ENCODE results near the gene DHRS3. TPM values are rescaled to one million over a fixed set of nuclear protein-coding genes. Genes with fewer than 3 reads are reported as not detected.

DHRS3 gene
- polyA plus RNA-seq, 3 donors, result 92.1 to 173 (median 96.7) TPM

DNA sequence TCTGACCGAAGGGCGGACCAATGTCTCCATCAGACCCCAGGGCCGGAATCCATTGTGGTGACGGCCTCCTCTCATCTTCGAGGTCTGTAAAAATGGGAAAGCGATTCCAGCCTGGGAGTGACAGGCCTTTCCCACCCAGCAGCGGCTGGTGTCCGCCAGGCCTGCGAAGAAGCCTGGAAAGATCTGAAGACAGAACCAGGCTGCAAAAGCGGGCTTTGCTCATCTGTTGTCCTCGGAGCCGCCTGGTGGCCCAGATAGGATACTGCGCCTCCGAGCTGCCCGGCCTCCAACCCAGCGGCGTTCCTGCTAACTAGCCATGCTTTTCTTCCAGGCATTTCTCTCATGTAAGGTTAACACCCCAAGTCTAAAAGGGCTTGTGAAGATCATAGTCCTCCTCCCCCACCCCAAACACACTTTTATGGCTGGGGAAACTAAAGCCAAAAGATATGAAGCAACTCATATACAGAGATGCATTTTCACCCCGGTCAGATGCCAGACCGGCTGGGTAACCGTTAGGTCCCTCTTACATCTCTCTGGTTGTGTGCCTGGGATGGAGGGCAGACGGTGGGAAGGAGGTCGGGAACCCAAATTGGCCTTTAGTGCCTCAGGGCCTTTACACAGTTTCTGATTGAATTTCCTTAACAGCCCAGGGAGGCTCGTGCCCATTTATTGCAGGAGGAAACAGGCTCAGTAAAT, 1.9 kb upstream of the DHRS3 start:
- no peak overlapping the region for H3K27ac ChIP-seq (ENCODE audit: low read depth, low read length)
- WGBS, 3 donors, result 12 to 16% (median 16%) methylated on average over 23 of the region's 23 CpGs

DNA sequence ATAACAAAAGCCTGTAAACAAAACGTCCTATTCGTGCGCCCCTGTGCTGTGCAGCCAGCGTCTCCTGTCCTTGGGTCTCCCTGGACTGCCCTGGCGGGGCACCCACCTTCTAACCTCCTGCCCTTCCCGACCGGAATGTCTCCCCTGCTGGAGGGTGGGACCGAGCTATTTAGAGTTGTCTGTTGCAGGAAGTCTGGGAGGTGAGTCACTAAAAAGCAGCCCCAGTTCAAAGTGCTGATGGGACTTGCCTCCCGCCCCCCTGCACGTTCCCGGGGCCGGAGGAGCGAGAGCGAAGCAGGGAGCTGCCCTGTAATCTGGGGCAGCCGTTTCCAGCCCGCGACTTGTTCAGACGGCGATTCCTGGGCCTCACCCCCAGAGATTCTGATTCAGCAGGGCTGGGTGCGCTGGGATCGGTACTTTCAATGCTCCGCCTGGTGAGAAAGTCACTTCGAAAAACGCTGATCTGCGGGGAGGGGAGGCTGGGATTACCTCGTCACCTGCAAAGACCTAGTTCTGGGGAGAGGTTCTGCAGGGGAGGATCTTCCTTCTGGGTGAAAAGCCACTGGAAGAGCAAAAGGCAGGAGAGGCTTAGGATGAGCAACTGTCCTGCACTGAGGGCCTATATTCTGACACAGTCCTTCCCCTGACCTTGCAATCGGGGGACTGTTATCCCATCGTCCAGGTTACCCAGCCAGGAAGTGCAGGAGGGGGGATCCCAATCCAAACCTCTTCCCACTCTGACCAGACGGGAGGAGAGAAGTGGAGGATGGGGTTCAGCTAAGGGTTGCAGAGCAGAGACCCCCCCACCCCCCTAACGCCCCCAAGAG, 1.2 kb upstream of the DHRS3 start:
- WGBS, 3 donors, result 5 to 9% (median 9%) methylated on average over 30 of the region's 30 CpGs
- peak overlapping the region; percentile 73 for H3K27ac ChIP-seq (ENCODE audit: low read depth, low read length)

DNA sequence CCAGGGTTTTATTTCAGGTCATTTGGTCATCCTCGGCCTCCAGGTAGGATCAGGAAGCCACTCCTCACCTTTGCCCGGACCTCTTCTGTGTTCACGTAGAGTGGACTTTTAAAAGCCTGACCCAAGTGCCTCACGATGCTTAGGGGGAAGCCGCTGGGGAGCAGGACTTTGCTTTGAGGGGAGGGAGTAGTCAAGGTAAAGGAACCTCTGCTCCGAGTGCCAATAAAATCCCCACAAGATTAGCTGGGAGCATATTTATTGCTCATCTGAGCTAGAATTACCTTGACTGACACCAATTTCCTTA, 603 bp upstream of the DHRS3 start:
- 2 to 5% (median 2%) methylated on average over 6 of the region's 6 CpGs for WGBS, 3 donors
- peak overlapping the region; percentile 73 for H3K27ac ChIP-seq (ENCODE audit: low read depth, low read length)

DNA sequence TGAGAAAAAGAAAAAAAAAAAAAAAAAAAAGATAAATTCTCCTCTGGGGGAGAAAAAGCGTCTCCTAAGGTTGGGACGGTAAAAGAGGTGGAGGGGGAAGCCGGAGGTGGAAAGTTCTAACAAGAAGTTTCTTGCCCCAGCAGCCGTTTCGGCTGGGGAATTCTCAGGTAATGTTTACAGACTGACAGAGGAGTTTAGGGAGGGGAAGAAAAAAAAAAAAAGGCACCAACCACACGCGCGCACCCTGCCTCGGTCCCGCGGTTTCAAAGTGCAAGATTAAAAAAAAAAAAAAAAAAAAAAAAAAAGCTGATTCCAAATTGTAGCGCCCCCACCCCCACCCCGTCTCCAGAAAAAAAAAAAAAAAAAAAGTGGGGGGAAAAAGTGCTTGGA, 504 bp downstream of the DHRS3 start:
- H3K27ac ChIP-seq (ENCODE audit: low read depth, low read length), result peak overlapping the region; percentile 30
- WGBS, 3 donors, result 0 to 1% (median 0%) methylated on average over 10 to 13 of the region's 13 CpGs

DNA sequence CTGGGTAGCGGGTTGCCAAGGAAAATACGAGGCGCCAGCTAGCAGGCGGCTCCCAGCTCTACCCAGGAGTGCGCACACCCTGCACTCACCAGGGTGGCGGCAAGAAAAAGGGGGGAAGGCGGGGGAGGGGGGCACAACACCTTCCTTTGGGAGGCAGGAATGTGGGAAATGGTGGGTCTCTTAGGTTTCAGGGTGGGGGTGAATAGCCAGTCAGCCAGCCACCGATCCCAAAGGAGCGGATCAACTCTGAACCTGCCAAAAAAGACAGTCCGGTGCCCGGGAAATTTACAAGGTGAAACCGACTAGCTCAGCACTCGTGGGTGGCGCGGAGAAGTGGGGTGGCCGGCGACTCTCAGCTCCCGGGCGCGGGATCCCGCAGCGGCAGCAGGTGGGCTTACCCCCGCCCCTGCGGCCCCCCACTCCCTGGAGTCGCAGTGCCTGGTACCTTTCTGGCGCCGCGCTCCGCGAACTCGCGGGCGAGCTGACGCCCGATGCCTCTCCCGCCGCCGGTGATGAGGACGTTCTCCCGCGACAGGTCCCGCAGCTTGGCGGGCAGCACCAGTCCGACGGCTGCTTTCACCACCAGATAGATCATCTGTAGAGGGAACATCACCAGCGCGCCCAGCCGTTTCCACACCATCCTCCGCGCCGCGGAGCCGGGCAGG, 1.2 kb downstream of the DHRS3 start:
- WGBS, 3 donors, result 1 to 2% (median 2%) methylated on average over 51 to 53 of the region's 53 CpGs
- H3K27ac ChIP-seq (ENCODE audit: low read depth, low read length), result peak overlapping the region; percentile 30

DNA sequence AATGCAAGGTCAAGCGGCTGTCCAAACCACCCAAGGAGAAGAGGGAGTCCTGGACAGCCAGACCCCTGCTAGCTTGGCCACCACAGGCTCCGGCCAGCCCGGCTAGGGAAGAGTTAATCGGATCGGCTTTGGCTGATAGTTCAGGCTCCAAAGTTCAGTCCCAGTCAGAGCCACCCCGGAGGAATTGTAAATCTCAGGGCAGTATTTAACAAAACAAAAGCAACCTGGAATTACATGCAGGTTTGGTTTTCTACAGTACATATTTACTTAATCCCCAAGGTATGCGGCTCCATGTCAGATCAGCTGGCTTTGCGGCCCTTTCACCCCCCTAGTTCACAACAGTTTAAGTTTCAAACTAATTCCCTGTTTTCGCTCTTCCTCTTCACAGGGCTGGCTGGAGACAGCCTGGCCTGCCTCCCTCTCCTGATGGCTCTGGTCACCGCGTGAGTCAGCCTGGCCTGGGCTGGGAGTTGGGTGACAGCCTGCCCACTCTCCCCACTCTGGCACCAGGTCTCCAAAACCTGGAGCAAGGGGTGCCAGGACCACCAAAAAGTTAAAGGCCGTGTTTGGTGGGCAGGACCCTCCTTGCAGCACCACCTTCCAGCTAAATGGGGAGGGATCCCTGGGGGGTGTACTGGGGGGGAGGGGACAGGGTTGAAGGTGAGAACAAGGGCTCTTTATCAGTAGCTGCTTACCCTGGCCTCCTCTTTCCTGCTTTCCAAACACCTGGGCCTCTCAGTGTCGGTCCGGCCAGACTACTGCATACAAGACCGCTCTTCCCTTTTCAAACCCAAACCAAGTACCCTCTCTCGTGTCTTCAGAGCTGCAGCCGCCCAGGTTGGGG, 1.9 kb downstream of the DHRS3 start:
- WGBS, 3 donors, result 3 to 14% (median 12%) methylated on average over 17 of the region's 17 CpGs
- H3K27ac ChIP-seq (ENCODE audit: low read depth, low read length), result peak overlapping the region; percentile 48

DNA sequence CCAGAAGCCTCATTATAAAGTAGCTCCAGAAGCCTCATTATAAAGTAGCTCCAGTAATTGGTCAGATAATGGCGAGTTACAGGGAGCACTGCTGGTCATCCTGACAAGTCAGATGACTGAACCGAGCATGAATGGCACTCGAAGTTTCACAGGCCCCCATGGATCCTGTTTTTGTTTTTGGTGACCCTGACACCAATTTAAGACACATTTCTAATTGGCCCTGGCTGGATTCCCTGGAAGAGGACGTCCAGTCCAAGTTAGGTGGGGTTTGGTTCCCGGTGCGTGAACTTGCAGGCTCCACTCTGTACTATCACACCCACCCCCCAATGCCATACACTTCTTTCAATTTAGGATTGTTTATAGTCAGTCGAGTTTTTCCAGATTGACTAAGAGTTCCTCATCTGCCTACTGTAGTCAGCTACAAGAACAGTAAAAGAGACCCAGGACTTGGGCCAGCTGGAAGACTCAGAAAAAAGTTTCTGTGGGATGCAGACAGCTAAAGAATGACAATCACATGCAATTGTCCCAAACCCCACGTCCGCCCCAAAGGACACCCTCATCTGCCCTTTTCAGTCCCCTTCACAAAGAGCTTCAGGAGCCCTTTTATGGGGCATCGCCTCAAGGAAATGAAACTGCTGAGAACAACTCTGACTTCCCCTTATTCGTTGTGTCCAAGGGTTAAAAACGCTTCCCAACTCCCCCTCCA, 2.7 kb downstream of the DHRS3 start:
- H3K27ac ChIP-seq (ENCODE audit: low read depth, low read length), result peak overlapping the region; percentile 48
- WGBS, 3 donors, result 10 to 27% (median 24%) methylated on average over 12 of the region's 12 CpGs

DNA sequence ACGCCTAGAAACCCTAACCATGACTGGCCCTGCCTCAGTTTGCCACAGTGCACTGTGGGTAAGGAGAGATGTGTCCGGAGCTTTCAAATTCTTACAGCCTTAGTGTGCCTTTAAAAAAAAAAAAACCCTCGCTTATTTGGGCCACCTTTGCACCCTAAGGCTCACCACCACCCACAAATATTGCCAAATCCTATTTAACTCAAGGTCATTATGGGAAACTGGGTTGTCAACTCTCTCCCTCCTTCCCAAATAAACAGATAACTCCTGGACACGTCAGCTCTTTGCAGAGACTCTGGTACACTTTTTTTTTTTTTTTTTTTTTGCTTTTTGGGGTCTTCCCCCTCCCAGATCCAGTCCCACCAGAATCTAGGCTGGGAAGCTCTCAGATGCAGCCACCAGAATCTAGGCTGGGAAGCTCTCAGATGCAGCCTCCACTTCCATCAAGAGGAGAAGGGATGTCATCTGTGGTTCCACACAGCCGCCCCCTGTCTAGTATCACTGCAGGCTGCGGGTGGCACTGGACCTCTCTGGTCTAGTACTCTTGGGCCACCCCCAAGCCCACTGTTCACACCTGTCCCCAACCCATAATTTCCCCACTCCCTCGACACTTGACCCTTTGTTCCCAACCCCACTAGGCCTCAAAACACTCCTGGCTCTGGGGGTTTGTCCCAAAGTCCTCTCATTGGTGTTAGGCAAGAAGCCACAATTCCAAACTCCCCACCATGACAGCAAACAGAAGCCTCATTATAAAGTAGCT, 3.4 kb downstream of the DHRS3 start:
- H3K27ac ChIP-seq (ENCODE audit: low read depth, low read length), result no peak overlapping the region
- 32 to 82% (median 70%) methylated on average over 7 of the region's 7 CpGs for WGBS, 3 donors

DNA sequence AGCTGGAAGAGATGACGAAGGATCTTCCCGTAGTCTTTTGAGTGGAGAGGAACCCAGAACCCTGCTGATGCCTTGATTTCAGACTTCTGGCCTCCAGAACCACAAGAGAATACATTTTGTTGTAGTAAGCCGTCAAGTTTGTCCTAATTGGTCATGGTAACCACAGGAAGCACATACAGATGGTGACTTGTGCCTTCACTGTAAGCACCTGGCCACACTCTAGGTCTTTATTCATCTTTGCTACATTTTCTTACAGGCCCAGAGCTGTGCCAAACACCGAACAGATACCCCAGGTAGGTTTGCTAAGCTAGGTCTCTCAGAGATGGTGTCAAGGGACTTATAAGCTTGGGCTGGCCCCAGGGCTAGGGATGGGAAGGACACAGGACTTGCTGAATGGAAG, 4.8 kb downstream of the DHRS3 start:
- 68 to 79% (median 78%) methylated on average over 4 of the region's 4 CpGs for WGBS, 3 donors

DNA sequence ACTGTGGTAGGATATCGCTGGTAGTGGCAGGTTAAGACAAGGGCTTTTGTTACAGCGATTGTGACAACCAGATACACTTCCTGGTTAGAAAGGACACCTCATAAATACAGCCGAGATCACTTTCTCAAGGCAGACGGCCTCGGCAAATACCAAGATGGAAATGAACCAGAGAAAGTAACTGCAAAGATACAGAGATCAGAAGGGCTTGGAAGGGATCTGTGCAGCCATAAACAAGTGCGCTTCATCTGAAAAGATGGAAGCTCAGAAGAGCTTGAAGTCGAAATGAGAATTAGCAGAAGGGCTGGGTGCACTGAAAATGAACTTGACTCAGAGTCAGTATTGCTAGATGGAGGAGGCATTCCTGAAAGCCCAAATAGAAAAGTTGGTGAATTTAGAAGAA, 7.1 kb downstream of the DHRS3 start:
- H3K27ac ChIP-seq (ENCODE audit: low read depth, low read length), result no peak overlapping the region
- WGBS, 3 donors, result 86 to 89% (median 87%) methylated on average over 7 of the region's 7 CpGs

More for the DNA sequence above, 4.8 kb downstream of the DHRS3 start:
- no peak overlapping the region for H3K27ac ChIP-seq (ENCODE audit: low read depth, low read length)

DNA sequence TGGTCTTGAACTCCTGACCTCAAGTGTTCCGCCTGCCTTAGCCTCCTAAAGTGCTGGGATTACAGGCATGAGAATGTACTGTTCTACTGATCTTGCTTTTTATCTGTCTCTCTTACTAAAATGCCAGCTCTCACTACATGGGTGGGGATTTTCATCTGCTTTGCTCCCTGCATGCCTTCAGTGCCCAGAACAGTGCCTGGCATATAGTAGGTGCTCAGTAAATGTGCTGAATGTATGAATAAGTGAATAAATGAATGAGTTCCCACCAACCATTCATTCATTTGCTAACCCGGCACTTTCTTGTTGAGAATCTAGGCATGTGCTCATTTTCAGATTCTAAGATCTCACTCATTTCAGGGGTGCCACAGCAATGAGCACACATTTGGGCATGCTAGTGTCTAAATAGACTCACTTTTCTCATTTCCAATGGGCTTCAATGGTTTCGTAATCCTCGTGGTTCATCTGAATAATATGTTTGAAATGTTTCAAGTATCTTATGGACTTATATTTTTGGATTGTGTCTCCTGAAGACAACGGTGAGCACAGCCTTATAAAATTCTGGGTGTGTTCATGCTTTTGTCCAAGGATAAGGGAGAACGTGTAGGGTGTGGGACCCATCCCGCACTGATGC, 7.6 kb downstream of the DHRS3 start:
- 86 to 91% (median 87%) methylated on average over 7 of the region's 7 CpGs for WGBS, 3 donors
- no peak overlapping the region for H3K27ac ChIP-seq (ENCODE audit: low read depth, low read length)

DNA sequence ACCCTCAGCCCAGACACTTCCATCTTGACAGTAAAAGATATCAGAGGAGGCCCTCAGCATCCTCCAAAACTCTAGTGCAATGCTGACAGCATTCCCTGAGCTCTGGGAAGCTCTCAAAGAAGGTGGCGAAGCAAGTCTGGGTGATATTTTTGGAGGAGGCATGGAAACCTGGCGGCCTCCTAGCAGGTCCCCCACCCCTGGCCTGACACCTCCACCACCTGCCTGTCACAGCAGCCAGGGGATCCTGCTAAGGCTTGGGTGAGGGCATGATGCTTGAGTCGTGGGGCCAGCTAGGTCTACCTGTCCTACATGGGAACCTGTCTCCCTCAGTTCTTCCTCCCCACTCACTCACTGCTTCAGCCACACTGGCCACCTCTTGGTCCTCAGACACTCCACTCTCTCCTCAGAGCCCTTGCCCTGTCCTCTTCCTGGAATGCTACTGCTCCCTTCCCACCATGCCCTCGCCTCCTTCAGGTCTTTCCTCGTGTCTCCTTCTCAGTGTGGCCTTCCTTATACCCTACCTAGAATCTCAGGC, 8.5 kb downstream of the DHRS3 start:
- WGBS, 3 donors, result 76 to 90% (median 79%) methylated on average over 5 of the region's 5 CpGs
- no peak overlapping the region for H3K27ac ChIP-seq (ENCODE audit: low read depth, low read length)

DNA sequence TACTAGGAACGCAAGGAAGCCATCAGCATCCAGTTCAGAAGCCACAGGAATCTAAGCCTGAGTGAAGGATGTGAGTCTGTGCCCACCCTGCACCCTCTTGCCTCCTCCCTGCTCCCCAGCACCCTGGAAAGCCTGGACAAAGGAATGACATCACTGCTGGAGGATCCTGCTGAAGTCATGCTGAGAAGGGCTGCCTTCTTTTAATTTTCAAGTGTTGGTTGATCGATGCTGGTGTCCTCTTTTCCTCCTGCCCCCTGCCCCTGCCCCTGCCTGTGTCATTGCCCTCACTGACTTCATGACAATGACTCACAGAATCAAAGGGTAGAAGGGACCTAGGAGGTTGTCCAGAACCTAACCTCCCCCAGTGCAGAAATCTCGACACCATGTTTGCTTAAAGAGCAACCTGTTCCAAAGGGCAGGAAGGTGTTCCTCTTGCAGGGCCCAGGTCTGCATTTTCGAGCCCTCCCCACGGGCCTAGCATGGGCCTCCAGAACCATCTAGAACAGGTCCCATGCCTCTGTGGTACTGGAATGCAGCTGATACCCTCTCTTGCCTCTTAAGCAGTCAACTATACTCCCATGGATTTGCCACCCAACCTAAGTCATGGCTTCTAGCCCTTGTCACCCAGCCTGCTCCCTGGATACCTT, 9.6 kb downstream of the DHRS3 start:
- H3K27ac ChIP-seq (ENCODE audit: low read depth, low read length), result no peak overlapping the region

DNA sequence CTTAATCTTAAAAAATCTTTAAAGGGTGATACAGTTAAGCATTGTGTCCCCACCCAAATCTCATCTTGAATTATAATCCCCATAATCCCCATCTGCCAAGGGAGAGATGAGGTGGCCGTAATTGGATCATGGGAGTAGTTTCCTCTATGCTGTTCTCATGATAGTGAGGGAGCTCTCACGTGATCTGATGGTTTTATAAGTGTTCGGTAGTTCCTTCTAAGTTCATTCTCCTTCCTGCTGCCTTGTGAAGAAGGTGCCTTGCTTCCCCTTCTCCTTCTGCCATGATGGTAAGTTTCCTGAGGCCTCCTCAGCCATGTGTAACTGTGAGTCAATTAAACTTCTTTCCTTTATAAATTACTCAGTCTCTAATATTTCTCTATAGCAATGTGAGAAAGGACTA, 10.7 kb downstream of the DHRS3 start:
- WGBS, 3 donors, result 75 to 89% (median 77%) methylated on average over 3 of the region's 3 CpGs
- no peak overlapping the region for H3K27ac ChIP-seq (ENCODE audit: low read depth, low read length)

More for the DNA sequence above, 9.6 kb downstream of the DHRS3 start:
- WGBS, 3 donors, result 76 to 92% (median 82%) methylated on average over 5 of the region's 5 CpGs

DNA sequence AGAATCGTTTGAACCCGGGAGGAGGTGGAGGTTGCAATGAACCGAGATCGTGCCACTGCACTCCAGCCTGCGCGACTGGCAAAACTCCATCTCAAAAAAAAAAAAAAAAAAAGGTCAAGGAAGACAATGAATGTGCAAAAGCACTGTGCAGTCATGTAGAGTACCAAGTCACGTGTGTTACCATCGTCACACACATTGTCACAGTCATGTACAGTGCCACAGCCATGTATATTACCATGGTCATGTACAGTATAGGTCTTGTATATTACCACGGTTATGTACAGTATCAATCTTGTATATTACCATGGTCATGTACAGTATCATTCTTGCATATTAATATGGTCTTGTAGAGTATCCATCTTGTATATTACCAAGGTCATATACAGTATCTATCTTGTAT, 13.0 kb downstream of the DHRS3 start:
- 77 to 90% (median 79%) methylated on average over 9 of the region's 9 CpGs for WGBS, 3 donors
- H3K27ac ChIP-seq (ENCODE audit: low read depth, low read length), result no peak overlapping the region

DNA sequence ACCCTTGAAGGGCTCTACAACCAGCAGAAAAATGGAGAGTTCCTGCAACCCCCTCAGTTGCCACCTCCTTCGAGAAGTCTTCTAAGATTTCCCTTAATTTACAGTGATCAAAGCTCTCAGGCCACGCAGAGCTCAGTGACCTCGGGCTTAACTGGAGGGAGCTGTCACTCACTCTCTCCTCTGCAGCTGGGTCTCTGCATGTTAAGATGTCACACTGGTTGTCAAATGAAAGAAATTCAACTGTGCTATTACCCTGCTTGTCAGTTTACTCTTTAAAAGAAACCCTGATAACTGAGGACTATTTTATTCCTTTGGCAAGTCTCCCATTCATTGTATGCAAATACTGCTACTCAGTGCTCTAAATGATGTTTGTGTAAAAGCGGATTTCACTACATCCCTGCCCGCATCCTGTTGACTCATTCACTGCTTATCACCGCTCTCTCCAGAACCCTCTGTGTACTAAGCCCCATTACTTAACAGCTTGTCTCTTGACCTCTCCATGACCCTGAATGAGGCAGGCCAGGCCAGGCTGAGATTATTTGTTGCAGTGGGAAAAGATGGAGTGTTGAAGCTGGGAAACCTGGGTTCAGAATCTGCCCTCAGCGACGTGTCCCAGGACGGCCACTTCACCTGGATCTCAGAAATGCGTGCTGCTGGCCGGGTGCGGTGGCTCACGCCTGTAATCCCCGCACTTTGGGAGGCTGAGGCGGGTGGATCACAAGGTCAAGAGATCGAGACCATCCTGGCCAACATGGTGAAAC, 13.7 kb downstream of the DHRS3 start:
- WGBS, 3 donors, result 44 to 60% (median 50%) methylated on average over 16 of the region's 16 CpGs
- no peak overlapping the region for H3K27ac ChIP-seq (ENCODE audit: low read depth, low read length)

All from adipose tissue (tissue), 3 donors.